Left renal cortex interstitium (tissue), 4 donors: ENCODE results near the gene PCNT. TPM values are rescaled to one million over a fixed set of nuclear protein-coding genes. Genes with fewer than 3 reads are reported as not detected.

Source experiments
- DNase-seq, 4 donors: peaks; one replicate each; pipeline ENCODE4 v3.0.0-alpha.2; 2013; ENCODE audit warnings: low read depth in 4 of 4, low spot score in 2 of 4, missing footprints in 1 of 4
- polyA plus RNA-seq, 4 donors: library from polyadenylated mRNA; unstranded; fragments of 120-200 nt; gene quantifications; one replicate each; pipeline ENCODE4 v1.2.1, GENCODE V29; 2013; ENCODE audit not compliant: insufficient read length in 4 of 4

Gene PCNT
- polyA plus RNA-seq, 4 donors = 25.6 to 46.3 (median 35.3) TPM

GRCh38 chr21:46327711-46328110 is 3.8 kb downstream of the PCNT start:
- no peak for DNase-seq

- DNase-seq = no peak
Observed at GRCh38 chr21:46328151-46328550, 4.2 kb downstream of the PCNT start.

GRCh38 chr21:46329796-46330195 is 5.8 kb downstream of the PCNT start:
- DNase-seq = no peak

GRCh38 chr21:46334351-46335140 is 10.6 kb downstream of the PCNT start:
- no peak for DNase-seq

GRCh38 chr21:46336603-46337002 is 12.6 kb downstream of the PCNT start:
- no peak for DNase-seq

GRCh38 chr21:46340998-46341397 is 17.0 kb downstream of the PCNT start:
- no peak for DNase-seq

- no peak for DNase-seq
Observed at GRCh38 chr21:46344219-46344915, 20.4 kb downstream of the PCNT start.

- DNase-seq = no peak
Observed at GRCh38 chr21:46345861-46346260, 21.9 kb downstream of the PCNT start.

- no peak for DNase-seq
Observed at GRCh38 chr21:46346296-46347202, 22.6 kb downstream of the PCNT start.

GRCh38 chr21:46347203-46347550 is 23.2 kb downstream of the PCNT start:
- DNase-seq = no peak

- no peak for DNase-seq
Observed at GRCh38 chr21:46347791-46348381, 23.9 kb downstream of the PCNT start.

- DNase-seq = no peak
Observed at GRCh38 chr21:46349134-46349760, 25.3 kb downstream of the PCNT start.

GRCh38 chr21:46350571-46350970 is 26.6 kb downstream of the PCNT start:
- no peak for DNase-seq

GRCh38 chr21:46350981-46351380 is 27.0 kb downstream of the PCNT start:
- DNase-seq = no peak

- no peak for DNase-seq
Observed at GRCh38 chr21:46351476-46352163, 27.7 kb downstream of the PCNT start.

GRCh38 chr21:46352164-46352515 is 28.2 kb downstream of the PCNT start:
- no peak for DNase-seq

- no peak for DNase-seq
Observed at GRCh38 chr21:46352913-46353312, 29.0 kb downstream of the PCNT start.

- DNase-seq = no peak
Observed at GRCh38 chr21:46354046-46354445, 30.1 kb downstream of the PCNT start.

- DNase-seq = no peak
Observed at GRCh38 chr21:46354518-46354917, 30.6 kb downstream of the PCNT start.
